Liver (tissue), 9 donors: Measurements from ENCODE around the gene NAA16. TPM values are rescaled to one million over a fixed set of nuclear protein-coding genes. Genes with fewer than 3 reads are reported as not detected.

Experiments
- DNase-seq: peaks from one replicate; pipeline ENCODE4 v3.0.0-alpha.2; 2017; ENCODE audit warnings: low spot score
- H3K27ac ChIP-seq, 2 donors: one replicate each; pipeline ENCODE4 v1.7.0; 2013; ENCODE audit warnings: inconsistent platforms in 2 of 2, low read length in 2 of 2, control low read depth in 1 of 2, low read depth in 1 of 2, mild to moderate bottlenecking in 1 of 2
- H3K27me3 ChIP-seq, 4 donors: one replicate each; pipeline versions ENCODE4 v1.6.1 to v1.7.0; 2013; ENCODE audit warnings: low read length in 3 of 4, inconsistent platforms in 1 of 4, mild to moderate bottlenecking in 1 of 4, moderate library complexity in 1 of 4; ENCODE audit not compliant: control insufficient read depth in 4 of 4, insufficient read depth in 4 of 4
- H3K36me3 ChIP-seq, 4 donors: one replicate each; pipeline versions ENCODE4 v1.6.1 to v1.7.0; 2013; ENCODE audit warnings: low read length in 3 of 4, mild to moderate bottlenecking in 3 of 4, low read depth in 1 of 4, moderate library complexity in 1 of 4; ENCODE audit not compliant: control insufficient read depth in 4 of 4, insufficient read depth in 3 of 4
- H3K4me1 ChIP-seq, 4 donors: one replicate each; pipeline versions ENCODE4 v1.6.1 to v1.7.0; 2013; ENCODE audit warnings: low read length in 3 of 4, mild to moderate bottlenecking in 3 of 4, moderate library complexity in 1 of 4; ENCODE audit not compliant: control insufficient read depth in 4 of 4, insufficient read depth in 4 of 4
- H3K4me3 ChIP-seq, 3 donors: one replicate each; pipeline versions ENCODE4 v1.6.1 to v1.7.0; 2013; ENCODE audit warnings: low read length in 3 of 3, control low read depth in 1 of 3, low read depth in 1 of 3, mild to moderate bottlenecking in 1 of 3
- H3K9ac ChIP-seq, 2 donors: one replicate each; pipeline ENCODE4 v1.7.0; 2013; ENCODE audit warnings: low read length in 2 of 2, mild to moderate bottlenecking in 2 of 2, moderate library complexity in 2 of 2, control low read depth in 1 of 2, low read depth in 1 of 2
- H3K9me3 ChIP-seq, 4 donors: one replicate each; pipeline versions ENCODE4 v1.6.1 to v1.7.0; 2013; ENCODE audit warnings: low read length in 3 of 4; ENCODE audit not compliant: control insufficient read depth in 4 of 4
- CTCF ChIP-seq: fragments of 150-350 bp; IDR thresholded peaks from 2 replicates; pipeline ENCODE4 v1.5.1; 2017; ENCODE audit warnings: improper control_type of control experiment, low read depth, low read length; ENCODE audit not compliant: missing input control
- FOXA1 ChIP-seq: IDR thresholded peaks from 2 replicates; pipeline ENCODE4 v1.6.1; 2016; ENCODE audit warnings: antibody characterized with exemption
- HNF4A ChIP-seq, 2 donors: conservative IDR thresholded peaks; 2 replicates each; pipeline ENCODE4 v1.6.1; 2016; ENCODE audit warnings: antibody characterized with exemption in 2 of 2, mild to moderate bottlenecking in 2 of 2
- HNF4G ChIP-seq: IDR thresholded peaks from 2 replicates; pipeline ENCODE4 v1.6.1; 2016; ENCODE audit warnings: antibody characterized with exemption
- RAD21 ChIP-seq, 2 donors: IDR thresholded peaks; 2 replicates each; pipeline ENCODE4 v1.6.1; 2016; ENCODE audit warnings: antibody characterized with exemption in 2 of 2, mild to moderate bottlenecking in 2 of 2
- REST ChIP-seq: IDR thresholded peaks from 2 replicates; pipeline ENCODE4 v1.6.1; 2016; ENCODE audit warnings: antibody characterized with exemption, mild to moderate bottlenecking
- WGBS: extraction: QIAGEN DNeasy Blood & Tissue Kit; methylation state at CpG from one replicate; pipeline ENCODE4 v1.1.7; 2013; 5-methylcytosine and 5-hydroxymethylcytosine counted together
- polyA plus RNA-seq, 2 donors: library from polyadenylated mRNA; stranded (reverse) in 1 of 2; unstranded in 1 of 2; fragments of 200-250 nt in 1 of 2; fragments of >200 nt in 1 of 2; fragmentation: Nextera tagmentation in 1 of 2; extraction: Ambion mirVana in 1 of 2; gene quantifications; one replicate each; pipeline versions ENCODE4 v1.2.1 to v1.2.3, GENCODE V29; 2013 to 2015
- total RNA-seq, 2 donors: library from RNA; depleted of rRNA; stranded (reverse); fragments of >200 nt; gene quantifications; one replicate each; pipeline ENCODE4 v1.2.3, GENCODE V29; 2014
- donor health status: healthy.
- donor health status: healthy.
- donor health status: healthy.
- donor health status: healthy.
- donor health status: healthy.

Gene NAA16
- total and polyA plus RNA-seq, 4 donors = 2.6 to 11.5 (median 9.2) TPM

- Histone ChIP-seq H3K9me3 (no peaks in the 10 kb centered on the region), H3K36me3 (no peaks in the 10 kb centered on the region), H3K4me1 (no peaks in the 10 kb centered on the region), H3K4me3 (no peak overlapping the region), H3K27ac (no peak overlapping the region), H3K9ac (no peak overlapping the region), H3K27me3 (no peaks in the 10 kb centered on the region)
- no peak for DNase-seq
- TF ChIP-seq RAD21 (IDR thresholded peaks at IDR 0.05) = no peak
Observed at GRCh38 chr13:41304551-41304950, 6.5 kb upstream of the NAA16 start.

- 92% methylated on average over 15 of the region's 15 CpGs for WGBS
- peaks cover 0 to 3% (median under 1%) of the 10 kb centered on the region in 4 donors for H3K4me1 ChIP-seq
Observed at GRCh38 chr13:41306271-41307145, 4.6 kb upstream of the NAA16 start.

More at GRCh38 chr13:41306271-41307145, 4.6 kb upstream of the NAA16 start:
- Histone ChIP-seq H3K9ac (no peak overlapping the region), H3K4me3 (no peak overlapping the region), H3K9me3 (no peaks in the 10 kb centered on the region), H3K36me3 (no peaks in the 10 kb centered on the region), H3K27ac (no peak overlapping the region), H3K27me3 (no peaks in the 10 kb centered on the region)
- TF ChIP-seq REST (no peak), FOXA1 (no peak), HNF4A (conservative IDR thresholded peaks at IDR 0.05) (no peak), HNF4G (no peak), CTCF (no peak)
- no peak for DNase-seq
